GM19193 (cell line): ENCODE data around the gene CACNB1.

Source experiments
- POLR2A ChIP-seq: IDR thresholded peaks from 4 replicates; pipeline ENCODE4 v1.6.1; 2011; ENCODE audit not compliant: insufficient read depth, insufficient read length; ENCODE audit errors: extremely low read depth

The CACNB1 gene

GRCh38 chr17:39181303-39181702, 16.2 kb downstream of the CACNB1 start:
- no peak for TF ChIP-seq POLR2A

GRCh38 chr17:39178536-39178935, 18.9 kb downstream of the CACNB1 start:
- TF ChIP-seq POLR2A: no peak

GRCh38 chr17:39177256-39177655, 20.2 kb downstream of the CACNB1 start:
- TF ChIP-seq POLR2A: no peak

- no peak for TF ChIP-seq POLR2A
Measured at GRCh38 chr17:39175695-39176093, 21.8 kb downstream of the CACNB1 start.

GRCh38 chr17:39174920-39175694, 22.4 kb downstream of the CACNB1 start:
- no peak for TF ChIP-seq POLR2A

- TF ChIP-seq POLR2A: no peak
Measured at GRCh38 chr17:39173526-39174274, 23.8 kb downstream of the CACNB1 start.

GRCh38 chr17:39173080-39173479, 24.4 kb downstream of the CACNB1 start:
- no peak for TF ChIP-seq POLR2A

- TF ChIP-seq POLR2A: no peak
Measured at GRCh38 chr17:39171933-39172332, 25.5 kb downstream of the CACNB1 start.

- no peak for TF ChIP-seq POLR2A
Measured at GRCh38 chr17:39170558-39170957, 26.9 kb downstream of the CACNB1 start.

GRCh38 chr17:39170109-39170508, 27.4 kb downstream of the CACNB1 start:
- no peak for TF ChIP-seq POLR2A

- no peak for TF ChIP-seq POLR2A
Measured at GRCh38 chr17:39169518-39169917, 28.0 kb downstream of the CACNB1 start.

- TF ChIP-seq POLR2A: no peak
Measured at GRCh38 chr17:39169101-39169500, 28.4 kb downstream of the CACNB1 start.

- TF ChIP-seq POLR2A: no peak
Measured at GRCh38 chr17:39167476-39167875, 30.0 kb downstream of the CACNB1 start.

- no peak for TF ChIP-seq POLR2A
Measured at GRCh38 chr17:39166437-39167335, 30.8 kb downstream of the CACNB1 start.

- no peak for TF ChIP-seq POLR2A
Measured at GRCh38 chr17:39165841-39166349, 31.6 kb downstream of the CACNB1 start, which contains the start of gene ARL5C. Gene ARL5C (minus strand): TSS chr17:39166161. CDS start chr17:39165760, 401 bp downstream.

GRCh38 chr17:39165178-39165840, 32.2 kb downstream of the CACNB1 start:
- TF ChIP-seq POLR2A: no peak
